ENCODE data around the gene TSPAN3.

The TSPAN3 gene

GRCh38 chr15:77048135-77048876, 22.6 kb downstream of the TSPAN3 start:
- DNase-seq = no peak

- DNase-seq = no peak
These were observed 24.1 kb downstream of the TSPAN3 start for GRCh38 chr15:77046704-77047412.

- DNase-seq = no peak
These were observed 24.9 kb downstream of the TSPAN3 start for GRCh38 chr15:77045985-77046384.

- DNase-seq = no peak
These were observed 26.5 kb downstream of the TSPAN3 start for GRCh38 chr15:77044228-77045042.

GRCh38 chr15:77042955-77043920, 27.7 kb downstream of the TSPAN3 start:
- DNase-seq = no peak

GRCh38 chr15:77042245-77042919, 28.5 kb downstream of the TSPAN3 start:
- no peak for DNase-seq

GRCh38 chr15:77040673-77041072, 30.2 kb downstream of the TSPAN3 start:
- DNase-seq = no peak

GRCh38 chr15:77039848-77040247, 31.1 kb downstream of the TSPAN3 start:
- no peak for DNase-seq

GRCh38 chr15:77039217-77039533, 31.7 kb downstream of the TSPAN3 start:
- DNase-seq = no peak

- DNase-seq = no peak
These were observed 32.3 kb downstream of the TSPAN3 start for GRCh38 chr15:77038312-77039216.

GRCh38 chr15:77037388-77038209, 33.3 kb downstream of the TSPAN3 start:
- DNase-seq = peak; percentile 31

- peak; percentile 42 for DNase-seq
These were observed 34.1 kb downstream of the TSPAN3 start for GRCh38 chr15:77036537-77037387.

GRCh38 chr15:77035999-77036471, 34.9 kb downstream of the TSPAN3 start:
- DNase-seq = peak; percentile 31

GRCh38 chr15:77035584-77035983, 35.3 kb downstream of the TSPAN3 start:
- peak; percentile 39 for DNase-seq

- peak; percentile 54 for DNase-seq
These were observed 36.0 kb downstream of the TSPAN3 start for GRCh38 chr15:77034695-77035489.

GRCh38 chr15:77033729-77034671, 36.9 kb downstream of the TSPAN3 start:
- DNase-seq = peak; percentile 45

GRCh38 chr15:77033417-77033728, 37.5 kb downstream of the TSPAN3 start:
- no peak for DNase-seq

All from islet precursor cell (in vitro differentiated cells).